ENCODE measurements around the gene PAK5. TPM values are rescaled to one million over a fixed set of nuclear protein-coding genes. Genes with fewer than 3 reads are reported as not detected.

PAK5 gene
- total RNA-seq: 1 to 10 TPM in 1 of 4 donors, under 1 TPM in 2, not detected in 1; 0.05 to 6.6 (median 0.54) TPM

DNA sequence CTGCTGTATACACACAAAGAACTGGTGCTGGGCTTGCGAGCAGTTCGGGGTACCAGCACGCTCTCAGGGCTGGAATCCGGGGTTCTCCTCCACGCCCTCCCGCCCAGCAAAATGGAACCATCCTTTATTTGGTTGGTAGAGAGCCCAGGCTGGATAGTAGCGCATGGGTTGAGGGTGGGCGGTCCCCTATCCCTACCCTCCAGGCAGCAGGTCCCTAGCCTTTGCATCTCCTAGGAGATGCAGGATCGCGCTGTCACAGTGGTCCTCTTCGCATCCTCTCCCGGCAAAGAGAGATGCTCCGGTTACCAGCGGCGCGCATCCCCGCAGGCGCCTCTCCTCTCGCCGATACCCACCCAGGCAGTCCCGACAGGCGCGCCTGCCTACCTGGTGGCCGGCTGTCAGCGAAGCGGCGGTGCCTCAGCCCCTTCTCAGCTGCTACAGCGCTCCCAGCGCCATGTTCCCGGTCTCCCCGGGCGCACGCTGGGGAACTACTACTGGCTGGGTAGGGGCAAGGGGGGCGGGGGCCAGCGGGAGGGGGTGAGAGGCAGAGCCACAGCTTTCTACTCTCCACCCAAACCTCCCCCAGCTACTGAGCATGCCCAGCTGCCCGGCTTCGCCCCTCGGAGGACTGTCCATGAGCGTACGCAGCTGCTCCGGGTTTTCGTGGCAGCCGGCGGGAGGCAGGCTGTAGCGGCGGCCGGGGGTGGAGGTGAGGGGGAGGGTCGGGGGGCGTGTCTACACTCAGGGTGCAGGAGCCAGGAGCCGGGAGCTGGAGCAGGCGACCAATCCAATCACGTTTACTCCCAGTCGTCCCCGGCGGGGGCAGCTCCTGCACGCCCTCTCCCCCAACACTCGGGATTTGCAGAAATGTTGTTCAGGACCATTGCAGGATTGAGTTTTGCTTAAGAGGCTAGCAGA, at the start of gene PAK5:
Gene PAK5, minus strand, starts transcription at position 699 of the 918 bp plus-strand sequence. CDS start 194,748 bp downstream, outside the sequence.
- Histone ChIP-seq H3K27ac (no peak within 1 kb of the TSS), H3K4me1 (peaks cover 0 to 14% (median 0%) of the 10 kb centered on the region in 3 donors), H3K27me3 (peaks cover 42% of the 10 kb centered on the region), H3K4me3 (peak within 1 kb of the TSS in 1 of 2 donors; percentile 42), H3K9me3 (peaks cover 0 to 12% (median 0%) of the 10 kb centered on the region in 3 donors), H3K36me3 (no peaks in the 10 kb centered on the region)
- 0% methylated on average over 1 of the region's 57 CpGs for WGBS, 2 donors (ENCODE audit: low coverage in 1 of 2)
- TF ChIP-seq, protein P1, sequence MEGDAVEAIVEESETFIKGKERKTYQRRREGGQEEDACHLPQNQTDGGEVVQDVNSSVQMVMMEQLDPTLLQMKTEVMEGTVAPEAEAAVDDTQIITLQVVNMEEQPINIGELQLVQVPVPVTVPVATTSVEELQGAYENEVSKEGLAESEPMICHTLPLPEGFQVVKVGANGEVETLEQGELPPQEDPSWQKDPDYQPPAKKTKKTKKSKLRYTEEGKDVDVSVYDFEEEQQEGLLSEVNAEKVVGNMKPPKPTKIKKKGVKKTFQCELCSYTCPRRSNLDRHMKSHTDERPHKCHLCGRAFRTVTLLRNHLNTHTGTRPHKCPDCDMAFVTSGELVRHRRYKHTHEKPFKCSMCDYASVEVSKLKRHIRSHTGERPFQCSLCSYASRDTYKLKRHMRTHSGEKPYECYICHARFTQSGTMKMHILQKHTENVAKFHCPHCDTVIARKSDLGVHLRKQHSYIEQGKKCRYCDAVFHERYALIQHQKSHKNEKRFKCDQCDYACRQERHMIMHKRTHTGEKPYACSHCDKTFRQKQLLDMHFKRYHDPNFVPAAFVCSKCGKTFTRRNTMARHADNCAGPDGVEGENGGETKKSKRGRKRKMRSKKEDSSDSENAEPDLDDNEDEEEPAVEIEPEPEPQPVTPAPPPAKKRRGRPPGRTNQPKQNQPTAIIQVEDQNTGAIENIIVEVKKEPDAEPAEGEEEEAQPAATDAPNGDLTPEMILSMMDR (IDR thresholded peaks at IDR 0.05): no peak
- TF ChIP-seq EP300 (IDR thresholded peaks at IDR 0.05) (no peak), POLR2A (IDR thresholded peaks at IDR 0.05) (no peak), POLR2AphosphoS5 (IDR thresholded peaks at IDR 0.05) (no peak)
- no peak for ATAC-seq

DNA sequence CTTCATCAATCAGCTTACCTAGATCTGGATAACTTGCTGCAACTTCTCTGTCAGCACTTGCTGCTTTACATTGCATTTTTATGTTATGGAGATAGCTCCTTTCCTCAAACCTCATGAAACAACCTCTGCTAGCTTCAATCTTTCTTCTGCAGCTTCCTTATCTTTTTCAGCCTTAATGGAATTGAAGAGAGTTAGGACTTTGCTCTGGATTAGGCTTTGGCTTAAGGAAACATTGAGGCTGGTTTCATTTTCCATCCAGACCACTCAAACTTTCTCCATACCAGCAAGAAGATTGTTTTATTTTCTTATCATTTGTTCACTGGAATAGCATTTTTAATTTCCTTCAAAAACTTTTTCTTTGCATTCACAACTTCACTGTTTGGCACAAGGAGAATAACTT, 48.8 kb upstream of the PAK5 start:
- no peaks in the 10 kb centered on the region for H3K36me3 ChIP-seq
- no peaks in the 10 kb centered on the region for H3K9me3 ChIP-seq
- ATAC-seq: no peak
- TF ChIP-seq, protein P1 (IDR thresholded peaks at IDR 0.05): no peak
- no peak for TF ChIP-seq EP300 (IDR thresholded peaks at IDR 0.05)
- TF ChIP-seq POLR2A (IDR thresholded peaks at IDR 0.05): no peak
- TF ChIP-seq POLR2AphosphoS5 (IDR thresholded peaks at IDR 0.05): no peak
- H3K27me3 ChIP-seq: no peaks in the 10 kb centered on the region
- H3K27ac ChIP-seq: no peak overlapping the region
- H3K4me3 ChIP-seq: no peak overlapping the region
- no peaks in the 10 kb centered on the region for H3K4me1 ChIP-seq

DNA sequence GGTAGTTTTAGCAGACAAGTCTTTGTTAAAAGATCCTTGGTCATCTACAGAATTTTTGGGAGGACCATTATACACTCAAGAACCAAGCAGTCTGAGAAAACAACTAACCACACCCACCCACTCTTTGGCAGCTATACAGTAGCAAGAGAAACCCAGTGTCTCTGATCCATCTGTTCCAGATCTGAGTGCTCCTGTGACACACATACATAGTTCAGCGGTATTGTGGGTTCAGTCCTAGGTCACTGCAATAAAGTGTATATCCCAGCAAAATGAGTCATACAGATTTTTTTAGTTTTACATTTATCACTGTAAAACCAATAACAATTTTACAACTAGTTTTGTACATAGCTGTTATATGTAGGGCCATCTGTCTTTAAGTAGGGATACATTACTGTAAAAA, 47.4 kb upstream of the PAK5 start:
- 68 to 100% methylated on average over 1 of the region's 1 CpG for WGBS, 2 donors (ENCODE audit: low coverage in 1 of 2)
- ATAC-seq: no peak
- TF ChIP-seq POLR2AphosphoS5 (IDR thresholded peaks at IDR 0.05) (no peak), POLR2A (IDR thresholded peaks at IDR 0.05) (no peak), EP300 (IDR thresholded peaks at IDR 0.05) (no peak)
- TF ChIP-seq, protein P1 (IDR thresholded peaks at IDR 0.05): no peak
- H3K36me3 ChIP-seq: no peaks in the 10 kb centered on the region
- H3K27me3 ChIP-seq: no peaks in the 10 kb centered on the region
- no peaks in the 10 kb centered on the region for H3K4me1 ChIP-seq
- H3K4me3 ChIP-seq: no peak overlapping the region
- no peaks in the 10 kb centered on the region for H3K9me3 ChIP-seq
- H3K27ac ChIP-seq: no peak overlapping the region

DNA sequence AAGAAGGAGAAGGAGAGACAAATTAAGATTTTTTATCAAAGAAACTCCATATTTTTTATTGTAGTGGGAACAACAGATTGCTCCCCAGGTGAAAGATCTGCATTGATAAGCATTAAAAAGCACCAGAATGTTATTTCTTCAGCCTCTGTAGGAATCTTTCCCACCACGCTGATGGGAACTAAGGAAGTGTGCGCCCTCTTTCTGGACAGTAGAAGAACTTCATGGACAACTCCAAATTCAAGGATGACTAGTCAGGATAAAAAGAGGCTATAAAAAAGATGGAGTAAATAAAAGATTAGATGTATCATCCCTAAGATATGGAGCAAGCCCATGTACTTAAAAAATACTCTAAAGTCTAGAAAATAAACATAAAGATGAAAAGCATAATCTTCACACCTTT, 45.8 kb upstream of the PAK5 start:
- TF ChIP-seq, protein P1 (IDR thresholded peaks at IDR 0.05): no peak
- no peak for TF ChIP-seq POLR2A (IDR thresholded peaks at IDR 0.05)
- TF ChIP-seq POLR2AphosphoS5 (IDR thresholded peaks at IDR 0.05): no peak
- TF ChIP-seq EP300 (IDR thresholded peaks at IDR 0.05): no peak
- ATAC-seq: no peak
- Histone ChIP-seq H3K27ac (no peak overlapping the region), H3K36me3 (no peaks in the 10 kb centered on the region), H3K9me3 (no peaks in the 10 kb centered on the region), H3K27me3 (no peaks in the 10 kb centered on the region), H3K4me3 (no peak overlapping the region), H3K4me1 (no peaks in the 10 kb centered on the region)
- WGBS, 2 donors (ENCODE audit: low coverage in 1 of 2): 35 to 41% methylated on average over 2 of the region's 2 CpGs

DNA sequence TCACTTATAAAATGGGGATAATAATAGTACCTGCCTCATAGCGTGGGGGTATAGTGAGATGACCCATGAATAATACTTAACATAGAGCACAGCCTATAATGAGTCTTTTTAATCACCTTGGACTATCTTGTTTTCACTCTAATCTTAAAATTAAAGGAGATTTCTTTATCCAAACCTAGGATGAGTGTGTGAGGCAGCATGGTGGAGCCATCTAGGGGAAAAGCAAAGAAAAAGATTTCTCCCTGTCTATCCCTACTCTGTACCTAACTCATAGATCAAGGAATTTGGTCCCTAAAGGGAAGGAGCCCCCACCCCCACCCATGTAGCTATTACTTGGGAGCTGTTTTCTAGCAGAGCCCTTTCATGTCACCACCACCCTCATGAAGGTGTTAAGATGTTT, 45.2 kb upstream of the PAK5 start:
- Histone ChIP-seq H3K27ac (no peak overlapping the region), H3K27me3 (no peaks in the 10 kb centered on the region), H3K4me1 (no peaks in the 10 kb centered on the region), H3K9me3 (no peaks in the 10 kb centered on the region), H3K4me3 (no peak overlapping the region), H3K36me3 (no peaks in the 10 kb centered on the region)
- no peak for ATAC-seq
- WGBS, 2 donors (ENCODE audit: low coverage in 1 of 2): 44 to 47% methylated on average over 1 of the region's 1 CpG
- TF ChIP-seq POLR2AphosphoS5 (IDR thresholded peaks at IDR 0.05) (no peak), POLR2A (IDR thresholded peaks at IDR 0.05) (no peak), EP300 (IDR thresholded peaks at IDR 0.05) (no peak)
- TF ChIP-seq, protein P1 (IDR thresholded peaks at IDR 0.05): no peak
